Osteoblast (primary cell): ENCODE data around the gene PPME1. TPM values are rescaled to one million over a fixed set of nuclear protein-coding genes. Genes with fewer than 3 reads are reported as not detected.

Experiments
- DNase-seq: peaks from one replicate; pipeline ENCODE4 v3.0.0; 2011; ENCODE audit warnings: low spot score, mixed read lengths; ENCODE audit not compliant: insufficient read length; ENCODE audit errors: missing footprints
- H2AFZ ChIP-seq: 2 replicates; pipeline ENCODE4 v1.6.0; 2011; ENCODE audit warnings: mild to moderate bottlenecking, low read length
- H3K27ac ChIP-seq: 2 replicates; pipeline ENCODE4 v1.5.1; 2011; ENCODE audit warnings: mild to moderate bottlenecking, low read depth, low read length, moderate library complexity
- H3K27me3 ChIP-seq: 2 replicates; pipeline ENCODE4 v1.6.0; 2012; ENCODE audit warnings: mild to moderate bottlenecking, control low read depth, inconsistent platforms, low read length, moderate library complexity; ENCODE audit not compliant: insufficient read depth
- H3K36me3 ChIP-seq: 2 replicates; pipeline ENCODE4 v1.5.1; 2011; ENCODE audit warnings: mild to moderate bottlenecking, low read length, control low read depth, moderate library complexity; ENCODE audit not compliant: insufficient read depth
- H3K4me1 ChIP-seq: 2 replicates; pipeline ENCODE4 v1.5.1; 2011; ENCODE audit warnings: mild to moderate bottlenecking, low read length, control low read depth, moderate library complexity; ENCODE audit not compliant: insufficient read depth
- H3K4me2 ChIP-seq: 2 replicates; pipeline ENCODE4 v1.6.0; 2011; ENCODE audit warnings: mild to moderate bottlenecking, low read length; ENCODE audit not compliant: insufficient read depth
- H3K4me3 ChIP-seq: fragments of 200-600 bp; sonication (generic); 3 replicates; pipeline ENCODE4 v1.5.1; 2012; ENCODE audit warnings: mild to moderate bottlenecking, low read length, inconsistent platforms; ENCODE audit not compliant: insufficient read depth
- H3K79me2 ChIP-seq: 2 replicates; pipeline ENCODE4 v1.6.0; 2012; ENCODE audit warnings: mild to moderate bottlenecking, low read length, control low read depth, inconsistent platforms; ENCODE audit not compliant: insufficient read depth
- H3K9me3 ChIP-seq: 2 replicates; pipeline ENCODE4 v1.5.1; 2011; ENCODE audit warnings: low read depth, low read length, control low read depth
- H4K20me1 ChIP-seq: 2 replicates; pipeline ENCODE4 v1.6.0; 2012; ENCODE audit warnings: mild to moderate bottlenecking, low read length, control low read depth; ENCODE audit not compliant: insufficient read depth
- total RNA-seq: library from RNA; depleted of rRNA; stranded (reverse); fragments of >200 nt; gene quantifications from 2 replicates; pipeline ENCODE4 v1.2.3, GENCODE V29; 2012
- TF ChIP-seq, protein P1 (sequence below): IDR thresholded peaks from 2 replicates; pipeline ENCODE4 v1.5.1; 2011; ENCODE audit warnings: mild to moderate bottlenecking, low read depth, low read length, moderate library complexity; ENCODE audit errors: extremely low read depth

The PPME1 gene
- total RNA-seq, 1 donor = 18.5 TPM

DNA sequence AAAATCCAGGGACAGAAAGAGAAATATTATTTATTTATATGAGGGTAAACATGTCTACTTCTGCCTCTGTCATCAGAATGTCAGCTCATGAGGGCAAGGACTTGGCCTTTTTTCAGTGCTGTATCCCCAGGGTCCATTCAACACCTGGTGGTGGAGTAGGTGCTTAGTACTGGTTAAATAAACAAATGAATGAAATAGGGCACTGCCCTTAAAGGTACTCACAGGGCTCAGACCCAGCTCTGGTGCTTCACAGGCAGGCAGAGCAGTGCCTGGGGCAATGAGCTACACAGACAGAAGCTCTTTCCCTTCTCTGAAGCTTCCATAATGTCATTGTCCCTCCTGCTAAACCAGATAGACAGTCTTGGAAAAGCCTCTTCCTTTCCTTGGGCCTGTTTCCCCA is 109.4 kb downstream of the PPME1 start:
- Histone ChIP-seq H3K79me2 (no peaks in the 10 kb centered on the region), H3K36me3 (no peaks in the 10 kb centered on the region), H4K20me1 (no peaks in the 10 kb centered on the region), H3K27me3 (no peaks in the 10 kb centered on the region), H3K4me3 (no peak overlapping the region), H3K4me1 (peaks cover 46% of the 10 kb centered on the region), H3K27ac (no peak overlapping the region), H3K9me3 (no peaks in the 10 kb centered on the region), H2AFZ (no peak overlapping the region), H3K4me2 (no peak overlapping the region)
- TF ChIP-seq, protein P1, sequence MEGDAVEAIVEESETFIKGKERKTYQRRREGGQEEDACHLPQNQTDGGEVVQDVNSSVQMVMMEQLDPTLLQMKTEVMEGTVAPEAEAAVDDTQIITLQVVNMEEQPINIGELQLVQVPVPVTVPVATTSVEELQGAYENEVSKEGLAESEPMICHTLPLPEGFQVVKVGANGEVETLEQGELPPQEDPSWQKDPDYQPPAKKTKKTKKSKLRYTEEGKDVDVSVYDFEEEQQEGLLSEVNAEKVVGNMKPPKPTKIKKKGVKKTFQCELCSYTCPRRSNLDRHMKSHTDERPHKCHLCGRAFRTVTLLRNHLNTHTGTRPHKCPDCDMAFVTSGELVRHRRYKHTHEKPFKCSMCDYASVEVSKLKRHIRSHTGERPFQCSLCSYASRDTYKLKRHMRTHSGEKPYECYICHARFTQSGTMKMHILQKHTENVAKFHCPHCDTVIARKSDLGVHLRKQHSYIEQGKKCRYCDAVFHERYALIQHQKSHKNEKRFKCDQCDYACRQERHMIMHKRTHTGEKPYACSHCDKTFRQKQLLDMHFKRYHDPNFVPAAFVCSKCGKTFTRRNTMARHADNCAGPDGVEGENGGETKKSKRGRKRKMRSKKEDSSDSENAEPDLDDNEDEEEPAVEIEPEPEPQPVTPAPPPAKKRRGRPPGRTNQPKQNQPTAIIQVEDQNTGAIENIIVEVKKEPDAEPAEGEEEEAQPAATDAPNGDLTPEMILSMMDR = no peak
- DNase-seq = no peak

DNA sequence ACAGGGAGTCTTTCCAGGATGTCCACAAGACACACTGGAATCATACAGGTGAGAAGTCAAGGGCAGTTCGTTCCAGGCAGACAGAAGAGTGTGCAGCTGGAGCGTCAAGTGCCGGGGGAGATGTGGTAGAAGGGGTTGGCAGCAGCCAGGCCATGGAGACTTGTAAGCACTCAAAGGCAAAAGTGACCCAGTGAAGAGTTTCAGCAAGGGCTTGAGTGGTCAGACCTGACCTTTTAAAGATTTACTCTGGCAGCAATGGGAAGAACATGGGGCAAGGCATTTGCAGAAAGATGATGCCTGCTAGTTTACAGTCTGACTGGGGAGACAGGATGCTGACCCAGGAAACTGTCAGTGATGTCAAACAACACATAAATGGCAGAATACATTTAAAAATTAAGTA is 111.3 kb downstream of the PPME1 start:
- Histone ChIP-seq H3K4me1 (peaks cover 32% of the 10 kb centered on the region), H3K79me2 (no peaks in the 10 kb centered on the region), H3K4me3 (no peak overlapping the region), H3K27ac (no peak overlapping the region), H4K20me1 (no peaks in the 10 kb centered on the region), H3K27me3 (no peaks in the 10 kb centered on the region), H3K9me3 (no peaks in the 10 kb centered on the region), H3K36me3 (no peaks in the 10 kb centered on the region), H2AFZ (no peak overlapping the region), H3K4me2 (no peak overlapping the region)
- DNase-seq = no peak
- TF ChIP-seq, protein P1 = no peak

DNA sequence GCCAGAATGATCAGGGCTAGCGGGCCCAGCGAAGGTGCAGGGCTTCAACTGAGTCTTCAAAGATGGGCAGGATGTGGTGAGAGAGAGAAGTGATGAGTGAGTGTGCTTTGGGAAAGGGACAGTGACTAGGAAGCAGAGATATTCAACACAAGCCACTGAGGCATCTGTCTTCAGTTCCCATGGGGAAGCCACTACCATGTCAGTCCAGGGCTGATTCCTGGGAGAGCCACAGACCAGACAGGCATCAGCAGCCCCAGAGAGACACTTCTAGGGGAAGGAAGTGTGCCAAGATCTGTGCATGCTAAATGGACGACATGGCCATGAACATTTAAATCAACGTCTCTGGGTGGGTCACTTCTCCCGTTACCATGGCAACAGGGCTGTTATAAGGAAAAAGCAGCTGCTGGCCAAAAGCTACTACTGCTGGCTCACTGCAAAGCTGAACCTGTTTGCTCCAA is 111.9 kb downstream of the PPME1 start:
- Histone ChIP-seq H3K4me1 (peaks cover 29% of the 10 kb centered on the region), H3K27ac (no peak overlapping the region), H3K4me2 (no peak overlapping the region), H3K9me3 (no peaks in the 10 kb centered on the region), H3K4me3 (no peak overlapping the region), H3K79me2 (no peaks in the 10 kb centered on the region), H4K20me1 (no peaks in the 10 kb centered on the region), H3K36me3 (no peaks in the 10 kb centered on the region), H3K27me3 (no peaks in the 10 kb centered on the region), H2AFZ (no peak overlapping the region)
- no peak for DNase-seq
- TF ChIP-seq, protein P1 = no peak

DNA sequence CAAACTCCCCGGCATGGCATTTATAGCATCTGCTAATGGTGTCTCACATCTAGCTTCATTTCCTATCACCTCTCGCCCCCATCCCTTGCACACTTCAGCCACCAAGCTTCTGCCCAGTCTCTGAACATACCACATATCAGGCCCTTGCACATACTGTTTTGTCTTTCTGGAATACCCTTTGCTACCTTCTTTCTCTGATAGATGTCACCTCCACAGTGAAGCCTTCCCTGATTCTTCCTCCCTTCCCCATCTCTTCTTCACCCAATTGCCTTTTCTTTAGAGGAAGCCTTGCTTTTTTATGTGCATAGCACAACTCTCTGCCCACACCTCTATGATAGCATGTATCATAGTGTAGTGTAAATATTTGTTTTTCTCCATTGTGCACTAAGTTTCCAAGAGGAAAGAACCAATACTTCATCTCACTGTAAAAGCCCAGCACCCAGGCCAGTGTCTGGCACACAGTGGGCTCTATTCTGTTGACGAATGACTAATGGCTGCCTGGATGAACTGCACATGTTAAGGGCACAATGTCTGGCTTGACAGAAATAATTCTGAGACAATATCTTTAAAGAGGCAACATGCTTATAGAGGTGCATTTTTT is 112.6 kb downstream of the PPME1 start:
- no peaks in the 10 kb centered on the region for H3K9me3 ChIP-seq
- H3K4me3 ChIP-seq = no peak overlapping the region
- H2AFZ ChIP-seq = no peak overlapping the region
- no peaks in the 10 kb centered on the region for H3K27me3 ChIP-seq
- no peaks in the 10 kb centered on the region for H4K20me1 ChIP-seq
- no peaks in the 10 kb centered on the region for H3K36me3 ChIP-seq
- no peak overlapping the region for H3K27ac ChIP-seq
- H3K79me2 ChIP-seq = no peaks in the 10 kb centered on the region
- no peak overlapping the region for H3K4me2 ChIP-seq
- TF ChIP-seq, protein P1 = no peak
- H3K4me1 ChIP-seq = peaks cover 27% of the 10 kb centered on the region
- DNase-seq = no peak
